Measurements from ENCODE around the gene FKBP10.
"Not testable (repeated sequence)": the region's sequence is repeated elsewhere in the genome, so short reads cannot be mapped to it uniquely, and the experiment has no call there.

Gene FKBP10

GRCh38 chr17:41844971-41845370, 32.2 kb downstream of the FKBP10 start:
- no peak for DNase-seq

- DNase-seq = no peak
Observed at GRCh38 chr17:41848788-41849187, 36.0 kb downstream of the FKBP10 start.

DNA sequence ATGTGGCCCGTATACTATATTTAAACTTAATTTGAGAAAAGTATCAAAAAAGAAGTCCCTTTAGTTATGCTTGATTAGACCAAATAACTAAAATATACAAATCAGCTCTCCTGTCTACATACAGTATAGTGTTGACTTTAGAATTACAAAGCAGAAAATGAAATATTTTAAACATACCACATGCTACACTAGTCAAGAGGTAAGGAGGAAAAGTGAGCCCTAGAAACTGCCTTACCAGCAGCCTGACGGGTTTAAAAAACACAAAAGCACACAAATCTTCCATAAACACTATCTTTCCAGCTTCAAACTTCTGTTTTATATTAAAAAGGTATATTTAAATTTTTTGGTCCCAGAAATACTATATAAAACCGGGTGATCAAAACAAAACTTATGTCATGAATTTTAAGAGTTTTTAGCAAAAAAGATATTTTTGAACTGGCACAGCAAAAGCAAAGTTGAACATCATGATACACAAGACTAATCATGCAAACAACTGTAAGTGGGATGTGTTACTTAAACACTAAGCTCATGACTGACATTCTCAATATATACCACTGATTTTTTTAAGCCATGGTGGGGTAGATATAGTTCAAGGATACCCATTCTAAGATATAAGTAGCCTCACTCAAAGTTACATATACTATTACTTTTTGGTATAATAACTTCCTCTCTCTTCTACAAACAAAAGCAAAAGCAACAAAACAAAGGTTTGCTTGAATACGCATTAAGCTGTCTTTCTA, 36.6 kb downstream of the FKBP10 start:
- DNase-seq = no peak

DNA sequence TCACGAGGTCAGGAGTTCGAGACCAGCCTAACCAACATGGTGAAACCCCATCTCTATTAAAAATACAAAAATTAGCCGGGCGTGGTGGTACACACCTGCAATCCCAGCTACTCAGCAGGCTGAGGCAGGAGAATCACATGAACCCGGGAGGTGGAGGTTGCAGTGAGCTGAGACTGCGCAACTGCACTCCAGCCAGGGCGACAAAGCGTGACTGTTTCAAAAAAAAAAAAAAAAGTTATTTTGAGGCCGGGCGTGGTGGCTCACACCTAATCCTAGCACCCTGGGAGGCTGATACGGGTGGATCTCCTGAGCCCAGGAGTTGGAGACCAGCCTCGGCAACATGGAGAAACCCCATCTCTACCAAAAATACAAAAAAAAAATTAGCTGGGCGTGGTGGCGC, 38.6 kb downstream of the FKBP10 start:
- not testable (repeated sequence) for DNase-seq

- DNase-seq = no peak
Observed at GRCh38 chr17:41860254-41860931, 47.6 kb downstream of the FKBP10 start.

- no peak for DNase-seq
Observed at GRCh38 chr17:41863074-41863848, 50.5 kb downstream of the FKBP10 start.

DNA sequence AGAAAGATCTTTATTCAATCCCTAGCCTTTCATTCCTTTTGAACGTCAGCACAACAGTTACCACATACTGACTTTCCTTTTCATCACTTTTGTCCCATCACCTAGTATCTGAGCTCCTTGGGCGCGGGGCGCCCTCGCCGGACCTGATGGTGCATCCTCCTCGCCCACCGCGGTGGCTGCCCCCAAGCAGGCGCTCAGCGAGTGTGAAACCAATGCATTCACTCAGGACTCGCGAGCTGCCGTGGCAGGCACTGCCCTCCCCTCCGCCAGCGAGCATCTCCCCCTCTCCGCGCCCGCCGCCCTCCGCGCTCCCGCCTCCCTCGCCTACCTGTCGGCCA, 51.7 kb downstream of the FKBP10 start:
- peak in 1 of 2 experiments; percentile 19 for DNase-seq

DNA sequence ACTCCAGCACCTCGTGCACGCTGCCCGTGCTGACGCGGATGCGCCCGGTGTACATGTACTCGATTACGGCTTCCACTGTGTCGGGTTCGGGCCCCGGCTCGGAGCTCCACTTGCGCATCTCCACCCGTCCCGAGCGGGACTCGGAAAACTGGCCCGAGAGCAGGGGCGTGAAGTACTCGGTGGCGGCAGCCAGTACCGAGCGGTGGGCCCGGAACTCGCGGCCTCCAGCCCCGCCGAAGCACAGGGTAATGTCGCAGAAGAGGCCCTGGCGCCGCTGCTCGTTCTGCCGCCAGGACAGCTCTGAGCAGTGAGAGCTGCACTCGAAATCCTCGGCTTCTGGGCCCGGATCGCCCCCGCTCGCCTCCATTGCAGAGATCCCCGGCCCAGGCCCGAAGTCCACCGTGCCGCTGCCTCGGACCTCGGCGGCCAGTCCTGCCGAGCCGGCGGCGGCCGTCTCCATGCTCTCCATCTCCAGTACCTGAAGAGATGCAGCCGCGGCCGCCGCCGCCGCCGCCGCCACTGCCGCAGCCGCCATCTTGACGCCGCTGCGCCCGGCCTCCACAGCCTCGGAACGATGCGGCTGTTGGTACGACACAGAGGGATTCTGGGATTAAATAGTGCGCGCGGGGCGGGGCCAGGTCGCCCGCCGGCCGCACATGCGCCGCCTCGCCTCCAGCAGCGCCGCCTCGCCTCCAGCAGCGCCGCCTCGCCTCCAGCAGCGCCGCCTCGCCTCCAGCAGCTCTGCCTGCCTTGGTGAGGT, 52.2 kb downstream of the FKBP10 start, which contains the start of gene KLHL11:
Gene KLHL11, minus strand, starts transcription at position 588 of the 760 bp plus-strand sequence. Its CDS starts 53 bp downstream, at position 535.
- DNase-seq = peak; percentile 83 to 91

DNA sequence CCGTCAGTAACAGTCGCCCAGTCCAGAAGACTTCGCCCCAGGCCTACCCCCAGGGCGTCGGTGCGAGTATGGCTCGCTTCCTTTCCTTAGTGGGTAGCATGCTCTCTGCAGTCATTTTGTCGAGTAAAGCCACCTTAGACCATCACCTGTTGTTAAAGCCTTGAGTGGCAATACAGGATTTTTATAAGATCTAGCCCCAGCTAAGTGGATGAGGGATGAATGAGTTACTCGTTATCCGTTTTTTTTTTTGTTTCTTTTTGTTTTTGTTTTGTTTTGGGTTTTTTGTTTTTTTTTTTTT, 52.7 kb downstream of the FKBP10 start:
- DNase-seq = no peak

GRCh38 chr17:41868568-41868967, 55.8 kb downstream of the FKBP10 start:
- DNase-seq = no peak

- no peak for DNase-seq
Observed at GRCh38 chr17:41869426-41869825, 56.6 kb downstream of the FKBP10 start.

- DNase-seq = no peak
Observed at GRCh38 chr17:41870097-41870496, 57.3 kb downstream of the FKBP10 start.

DNA sequence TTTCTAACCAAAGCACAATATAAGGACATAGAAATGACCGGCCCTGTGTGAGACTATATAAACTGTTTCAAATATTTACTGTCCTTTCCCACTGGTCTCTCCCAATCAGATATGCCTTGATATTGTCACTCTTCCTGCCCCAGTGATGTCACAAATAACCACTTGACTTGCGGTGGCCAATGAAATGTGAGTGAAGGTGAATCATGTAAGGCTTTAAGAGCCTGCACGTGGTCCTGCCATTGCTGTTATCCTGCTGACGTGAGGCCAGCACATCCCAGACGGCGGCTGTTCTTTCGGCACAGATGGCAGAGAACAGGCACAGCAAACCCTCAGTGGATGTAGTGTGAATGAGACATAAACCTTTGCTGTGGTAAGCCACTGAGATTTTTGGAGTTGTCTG, 57.8 kb downstream of the FKBP10 start:
- DNase-seq = no peak

DNA sequence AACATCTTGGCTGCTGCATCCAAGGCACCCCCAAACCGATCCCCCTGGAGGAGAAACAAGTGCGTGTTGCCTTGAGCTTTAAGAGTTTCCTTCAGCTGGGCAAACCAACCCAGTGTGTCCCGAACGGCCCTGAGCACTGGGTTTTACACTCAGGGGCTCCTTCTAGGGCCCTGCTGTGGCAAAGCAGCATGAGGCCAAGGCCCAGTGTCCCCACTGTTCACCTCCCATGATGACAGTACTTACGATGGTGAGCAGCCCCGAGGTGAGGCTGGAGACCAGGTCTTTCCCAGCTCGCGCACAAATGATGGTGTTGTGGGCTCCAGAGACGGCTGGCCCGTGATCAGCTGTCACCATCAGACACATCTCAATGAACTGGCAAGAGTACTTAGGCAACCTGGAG, 59.0 kb downstream of the FKBP10 start:
- DNase-seq = no peak
